Measurements from ENCODE around the gene DDX54.

The DDX54 gene

GRCh38 chr12:113184900-113185179 lies 438 bp downstream of the DDX54 start:
- H3K9ac ChIP-seq (ENCODE audit: low read depth, low read length), result peak overlapping the region; percentile 94
- no peaks in the 10 kb centered on the region for H3K27me3 ChIP-seq (ENCODE audit: insufficient read depth, low read length)
- no peaks in the 10 kb centered on the region; the same call in 1 of the 2 replicates for H3K4me1 ChIP-seq (ENCODE audit: insufficient read depth, low read length)
- peaks cover 39% of the 10 kb centered on the region for H3K36me3 ChIP-seq (ENCODE audit: insufficient read depth, low read length)
- H3K9me3 ChIP-seq (ENCODE audit: insufficient read depth, low read depth, low read length), result no peaks in the 10 kb centered on the region
- H3K27ac ChIP-seq (ENCODE audit: low read depth, low read length), result peak overlapping the region; percentile 83
- WGBS, result under 1% methylated on average over 20 of the region's 20 CpGs
- peak overlapping the region; percentile 78 for H3K4me3 ChIP-seq (ENCODE audit: low read length)

GRCh38 chr12:113184098-113184899 lies 979 bp downstream of the DDX54 start:
- H3K36me3 ChIP-seq (ENCODE audit: insufficient read depth, low read length), result peaks cover 41% of the 10 kb centered on the region
- 38% methylated on average over 26 of the region's 26 CpGs for WGBS

GRCh38 chr12:113183030-113183589 lies 2.2 kb downstream of the DDX54 start:
- Histone ChIP-seq H3K4me3 (ENCODE audit: low read length) (no peak overlapping the region), H3K9me3 (ENCODE audit: insufficient read depth, low read depth, low read length) (no peaks in the 10 kb centered on the region), H3K9ac (ENCODE audit: low read depth, low read length) (no peak overlapping the region), H3K27me3 (ENCODE audit: insufficient read depth, low read length) (no peaks in the 10 kb centered on the region), H3K4me1 (ENCODE audit: insufficient read depth, low read length) (no peaks in the 10 kb centered on the region; the same call in 1 of the 2 replicates), H3K27ac (ENCODE audit: low read depth, low read length) (no peak overlapping the region), H3K36me3 (ENCODE audit: insufficient read depth, low read length) (peaks cover 48% of the 10 kb centered on the region)
- 95% methylated on average over 11 of the region's 11 CpGs for WGBS

More at GRCh38 chr12:113184098-113184899, 979 bp downstream of the DDX54 start:
- Histone ChIP-seq H3K4me3 (ENCODE audit: low read length) (peak overlapping the region; percentile 78), H3K4me1 (ENCODE audit: insufficient read depth, low read length) (no peaks in the 10 kb centered on the region; the same call in 1 of the 2 replicates), H3K27ac (ENCODE audit: low read depth, low read length) (no peak overlapping the region), H3K9me3 (ENCODE audit: insufficient read depth, low read depth, low read length) (no peaks in the 10 kb centered on the region), H3K27me3 (ENCODE audit: insufficient read depth, low read length) (no peaks in the 10 kb centered on the region), H3K9ac (ENCODE audit: low read depth, low read length) (peak overlapping the region; percentile 94)

- H3K27ac ChIP-seq (ENCODE audit: low read depth, low read length), result no peak overlapping the region
- no peaks in the 10 kb centered on the region for H3K9me3 ChIP-seq (ENCODE audit: insufficient read depth, low read depth, low read length)
- H3K36me3 ChIP-seq (ENCODE audit: insufficient read depth, low read length), result peaks cover 52% of the 10 kb centered on the region
- whole genome bisulfite sequencing, result 93% methylated on average over 1 of the region's 3 CpGs
- H3K9ac ChIP-seq (ENCODE audit: low read depth, low read length), result no peak overlapping the region
- H3K27me3 ChIP-seq (ENCODE audit: insufficient read depth, low read length), result no peaks in the 10 kb centered on the region
- H3K4me1 ChIP-seq (ENCODE audit: insufficient read depth, low read length), result no peaks in the 10 kb centered on the region; the same call in 1 of the 2 replicates
- no peak overlapping the region for H3K4me3 ChIP-seq (ENCODE audit: low read length)
These were observed 3.3 kb downstream of the DDX54 start for GRCh38 chr12:113181975-113182374.

- H3K4me1 ChIP-seq (ENCODE audit: insufficient read depth, low read length), result no peaks in the 10 kb centered on the region
- H3K27ac ChIP-seq (ENCODE audit: low read depth, low read length), result no peak overlapping the region
- H3K9ac ChIP-seq (ENCODE audit: low read depth, low read length), result no peak overlapping the region
- WGBS, result 86% methylated on average over 4 of the region's 4 CpGs
- H3K4me3 ChIP-seq (ENCODE audit: low read length), result no peak overlapping the region
- H3K9me3 ChIP-seq (ENCODE audit: insufficient read depth, low read depth, low read length), result no peaks in the 10 kb centered on the region
- no peaks in the 10 kb centered on the region for H3K27me3 ChIP-seq (ENCODE audit: insufficient read depth, low read length)
- H3K36me3 ChIP-seq (ENCODE audit: insufficient read depth, low read length), result peaks cover 61% of the 10 kb centered on the region
These were observed 4.9 kb downstream of the DDX54 start for GRCh38 chr12:113180333-113180732.

- Histone ChIP-seq H3K9me3 (ENCODE audit: insufficient read depth, low read depth, low read length) (no peaks in the 10 kb centered on the region), H3K27me3 (ENCODE audit: insufficient read depth, low read length) (no peaks in the 10 kb centered on the region), H3K9ac (ENCODE audit: low read depth, low read length) (no peak overlapping the region), H3K4me1 (ENCODE audit: insufficient read depth, low read length) (no peaks in the 10 kb centered on the region), H3K27ac (ENCODE audit: low read depth, low read length) (no peak overlapping the region), H3K36me3 (ENCODE audit: insufficient read depth, low read length) (peaks cover 71% of the 10 kb centered on the region), H3K4me3 (ENCODE audit: low read length) (no peak overlapping the region)
- 97% methylated on average over 14 of the region's 14 CpGs for WGBS
These were observed 6.3 kb downstream of the DDX54 start for GRCh38 chr12:113179023-113179422.

GRCh38 chr12:113174461-113175384 lies 10.6 kb downstream of the DDX54 start:
- Histone ChIP-seq H3K27me3 (ENCODE audit: insufficient read depth, low read length) (no peaks in the 10 kb centered on the region), H3K4me3 (ENCODE audit: low read length) (no peak overlapping the region), H3K9ac (ENCODE audit: low read depth, low read length) (no peak overlapping the region), H3K27ac (ENCODE audit: low read depth, low read length) (no peak overlapping the region), H3K9me3 (ENCODE audit: insufficient read depth, low read depth, low read length) (no peaks in the 10 kb centered on the region), H3K36me3 (ENCODE audit: insufficient read depth, low read length) (peaks cover 92% of the 10 kb centered on the region), H3K4me1 (ENCODE audit: insufficient read depth, low read length) (no peaks in the 10 kb centered on the region)
- 77% methylated on average over 32 of the region's 32 CpGs for WGBS

GRCh38 chr12:113173081-113173698 lies 12.1 kb downstream of the DDX54 start:
- H3K9me3 ChIP-seq (ENCODE audit: insufficient read depth, low read depth, low read length), result no peaks in the 10 kb centered on the region
- no peak overlapping the region for H3K4me3 ChIP-seq (ENCODE audit: low read length)
- no peak overlapping the region for H3K27ac ChIP-seq (ENCODE audit: low read depth, low read length)
- H3K4me1 ChIP-seq (ENCODE audit: insufficient read depth, low read length), result no peaks in the 10 kb centered on the region
- H3K36me3 ChIP-seq (ENCODE audit: insufficient read depth, low read length), result peaks cover 92% of the 10 kb centered on the region
- H3K9ac ChIP-seq (ENCODE audit: low read depth, low read length), result no peak overlapping the region
- H3K27me3 ChIP-seq (ENCODE audit: insufficient read depth, low read length), result no peaks in the 10 kb centered on the region
- WGBS, result 95% methylated on average over 7 of the region's 7 CpGs

- Histone ChIP-seq H3K27me3 (ENCODE audit: insufficient read depth, low read length) (no peaks in the 10 kb centered on the region), H3K9me3 (ENCODE audit: insufficient read depth, low read depth, low read length) (no peaks in the 10 kb centered on the region), H3K4me3 (ENCODE audit: low read length) (no peak overlapping the region), H3K4me1 (ENCODE audit: insufficient read depth, low read length) (no peaks in the 10 kb centered on the region), H3K27ac (ENCODE audit: low read depth, low read length) (no peak overlapping the region), H3K9ac (ENCODE audit: low read depth, low read length) (no peak overlapping the region), H3K36me3 (ENCODE audit: insufficient read depth, low read length) (peaks cover 92% of the 10 kb centered on the region)
- 96% methylated on average over 20 of the region's 20 CpGs for WGBS
These were observed 13.1 kb downstream of the DDX54 start for GRCh38 chr12:113172185-113172584.

- Histone ChIP-seq H3K9ac (ENCODE audit: low read depth, low read length) (no peak overlapping the region), H3K36me3 (ENCODE audit: insufficient read depth, low read length) (peaks cover 92% of the 10 kb centered on the region), H3K4me3 (ENCODE audit: low read length) (no peak overlapping the region), H3K27ac (ENCODE audit: low read depth, low read length) (no peak overlapping the region), H3K4me1 (ENCODE audit: insufficient read depth, low read length) (no peaks in the 10 kb centered on the region), H3K9me3 (ENCODE audit: insufficient read depth, low read depth, low read length) (no peaks in the 10 kb centered on the region), H3K27me3 (ENCODE audit: insufficient read depth, low read length) (no peaks in the 10 kb centered on the region)
- WGBS, result 97% methylated on average over 9 of the region's 9 CpGs
These were observed 13.7 kb downstream of the DDX54 start for GRCh38 chr12:113171543-113171942.
